Mucosa of descending colon (tissue), 3 donors: Measurements from ENCODE around the gene PAXX. TPM values are rescaled to one million over a fixed set of nuclear protein-coding genes. Genes with fewer than 3 reads are reported as not detected.

Experiments
- ATAC-seq: fragments of 200-7000 bp; cut with Tn5 transposase; one replicate; pipeline ENCODE4 v1.9.1; 2020; ENCODE audit warnings: mild to moderate bottlenecking, moderate library complexity
- DNase-seq, 3 donors: peaks; one replicate each; pipeline ENCODE4 v3.0.0-alpha.2; 2020
- H3K36me3 ChIP-seq: fragments of 200-600 bp; one replicate; pipeline ENCODE4 v1.8.0; 2021; ENCODE audit warnings: low read depth, mild to moderate bottlenecking
- H3K4me1 ChIP-seq: fragments of 200-600 bp; one replicate; pipeline ENCODE4 v1.8.0; 2021; ENCODE audit warnings: low read depth, mild to moderate bottlenecking
- H3K4me3 ChIP-seq: fragments of 200-600 bp; one replicate; pipeline ENCODE4 v1.8.0; 2021; ENCODE audit warnings: mild to moderate bottlenecking
- H3K9me3 ChIP-seq: fragments of 200-600 bp; one replicate; pipeline ENCODE4 v1.8.0; 2021; ENCODE audit warnings: mild to moderate bottlenecking
- intact Hi-C, 2 donors: fragments of 100-400 bp; cut with DNase I in 1 of 2; cut with micrococcal nuclease in 1 of 2; formaldehyde crosslinking; loops; one replicate each; pipeline versions ENCODE4 v1.11.0 to v1.11.1; 2022; cut with DNase I, micrococcal nuclease
- total RNA-seq, 3 donors: library from RNA; stranded (reverse); fragmentation: NEBNext Ultra II Directional in 2 of 3; extraction: Animal tissue kit (Norgen Biotek cat#: 25700) in 2 of 3; gene quantifications; one replicate each; pipeline versions ENCODE4 v1.2.1 to v1.2.4, GENCODE V29; 2021 to 2023
- TF ChIP-seq, protein P1 (sequence below): fragments of 200-600 bp; IDR thresholded peaks from one replicate; pipeline ENCODE4 v1.8.0; 2022; ENCODE audit warnings: antibody characterized with exemption, mild to moderate bottlenecking
- donor health status: DM: no; HTN: no; CAD: no; lungs with moderate emphysema.
- donor health status: DM: no; HTN: no; CAD: no.
- donor health status: DM: no; HTN: yes; CAD: no.

PAXX gene
- total RNA-seq, 3 donors from 2014 or later, result 32.0 to 39.9 (median 34.1) TPM

DNA sequence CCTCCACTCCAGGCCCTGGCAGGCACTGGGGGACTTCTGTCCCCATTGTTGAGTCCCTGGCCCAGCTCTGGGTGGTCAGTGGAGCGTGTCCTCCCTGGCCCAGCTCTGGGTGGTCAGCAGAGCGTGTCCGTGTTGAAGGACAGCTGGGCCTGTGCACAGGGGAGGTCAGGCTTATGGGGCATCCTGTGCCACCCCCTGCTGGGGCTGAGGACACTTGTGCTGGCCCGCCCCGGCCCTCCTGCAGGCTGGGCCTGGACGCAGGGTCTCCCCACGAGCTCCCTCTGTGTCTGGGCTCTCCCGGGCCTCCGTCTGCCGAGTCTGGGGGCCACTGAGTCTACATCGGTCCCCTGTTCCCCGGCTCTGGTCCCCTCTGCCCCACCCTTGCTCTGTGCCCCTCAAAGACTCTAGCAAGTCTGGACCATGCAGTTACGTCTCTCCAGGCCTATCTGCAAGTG lies 15.6 kb downstream of the PAXX start:
- TF ChIP-seq, protein P1, sequence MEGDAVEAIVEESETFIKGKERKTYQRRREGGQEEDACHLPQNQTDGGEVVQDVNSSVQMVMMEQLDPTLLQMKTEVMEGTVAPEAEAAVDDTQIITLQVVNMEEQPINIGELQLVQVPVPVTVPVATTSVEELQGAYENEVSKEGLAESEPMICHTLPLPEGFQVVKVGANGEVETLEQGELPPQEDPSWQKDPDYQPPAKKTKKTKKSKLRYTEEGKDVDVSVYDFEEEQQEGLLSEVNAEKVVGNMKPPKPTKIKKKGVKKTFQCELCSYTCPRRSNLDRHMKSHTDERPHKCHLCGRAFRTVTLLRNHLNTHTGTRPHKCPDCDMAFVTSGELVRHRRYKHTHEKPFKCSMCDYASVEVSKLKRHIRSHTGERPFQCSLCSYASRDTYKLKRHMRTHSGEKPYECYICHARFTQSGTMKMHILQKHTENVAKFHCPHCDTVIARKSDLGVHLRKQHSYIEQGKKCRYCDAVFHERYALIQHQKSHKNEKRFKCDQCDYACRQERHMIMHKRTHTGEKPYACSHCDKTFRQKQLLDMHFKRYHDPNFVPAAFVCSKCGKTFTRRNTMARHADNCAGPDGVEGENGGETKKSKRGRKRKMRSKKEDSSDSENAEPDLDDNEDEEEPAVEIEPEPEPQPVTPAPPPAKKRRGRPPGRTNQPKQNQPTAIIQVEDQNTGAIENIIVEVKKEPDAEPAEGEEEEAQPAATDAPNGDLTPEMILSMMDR, result no peak
- intact Hi-C loops, result no loop called here
- no peaks in the 10 kb centered on the region for H3K36me3 ChIP-seq
- H3K4me3 ChIP-seq, result no peak overlapping the region
- no peak for ATAC-seq
- H3K4me1 ChIP-seq, result no peaks in the 10 kb centered on the region
- DNase-seq, result no peak
- peaks cover 5% of the 10 kb centered on the region for H3K9me3 ChIP-seq

DNA sequence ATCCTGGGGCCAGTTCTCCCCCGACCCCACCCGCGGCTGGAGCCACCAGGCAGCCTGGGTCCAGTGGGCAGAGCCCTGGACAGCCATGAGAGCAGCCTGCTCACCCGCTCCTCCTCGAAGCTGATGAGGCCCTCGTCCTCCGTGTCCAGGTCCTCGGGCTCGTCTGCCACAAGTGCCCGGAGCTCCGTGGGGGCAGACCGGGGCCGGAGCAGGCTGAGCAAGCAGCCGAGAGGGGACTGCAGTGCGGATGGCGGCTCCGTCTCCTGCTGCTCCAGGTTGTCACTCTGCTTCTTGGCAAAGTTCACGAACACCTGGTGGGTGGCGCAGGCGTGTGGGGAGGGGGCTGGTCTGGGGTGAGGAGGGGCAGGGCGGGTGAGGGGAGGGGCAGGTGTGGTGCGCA lies 16.1 kb downstream of the PAXX start:
- Histone ChIP-seq H3K9me3 (peaks cover 5% of the 10 kb centered on the region), H3K4me1 (no peaks in the 10 kb centered on the region), H3K36me3 (no peaks in the 10 kb centered on the region), H3K4me3 (no peak overlapping the region)
- TF ChIP-seq, protein P1, result no peak
- intact Hi-C loops, result no loop called here
- no peak for DNase-seq
- ATAC-seq, result no peak

DNA sequence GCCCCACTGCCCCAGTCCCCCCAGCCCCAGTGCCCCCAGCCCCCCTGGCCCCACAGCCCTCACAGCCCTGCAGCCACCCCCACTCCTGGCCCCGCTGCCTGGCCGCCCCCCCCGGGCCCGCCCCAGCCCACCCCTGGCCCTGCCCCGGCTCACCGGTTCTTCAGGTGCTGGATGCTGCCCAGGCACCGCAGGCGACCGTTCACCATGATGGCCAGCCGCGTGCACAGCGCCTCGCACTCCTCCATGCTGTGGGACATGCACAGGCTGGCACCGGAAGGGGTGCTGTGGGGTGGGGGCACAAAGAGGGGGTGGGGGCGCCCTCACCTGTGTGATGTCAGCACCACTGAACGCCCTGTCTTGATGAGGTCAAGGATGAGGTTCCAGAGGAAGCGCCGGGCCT lies 17.0 kb downstream of the PAXX start:
- ATAC-seq (no peak), DNase-seq (no peak)
- Histone ChIP-seq H3K4me1 (no peaks in the 10 kb centered on the region), H3K36me3 (no peaks in the 10 kb centered on the region), H3K4me3 (no peak overlapping the region), H3K9me3 (peaks cover 5% of the 10 kb centered on the region)
- intact Hi-C loops, result no loop called here
- TF ChIP-seq, protein P1, result no peak

DNA sequence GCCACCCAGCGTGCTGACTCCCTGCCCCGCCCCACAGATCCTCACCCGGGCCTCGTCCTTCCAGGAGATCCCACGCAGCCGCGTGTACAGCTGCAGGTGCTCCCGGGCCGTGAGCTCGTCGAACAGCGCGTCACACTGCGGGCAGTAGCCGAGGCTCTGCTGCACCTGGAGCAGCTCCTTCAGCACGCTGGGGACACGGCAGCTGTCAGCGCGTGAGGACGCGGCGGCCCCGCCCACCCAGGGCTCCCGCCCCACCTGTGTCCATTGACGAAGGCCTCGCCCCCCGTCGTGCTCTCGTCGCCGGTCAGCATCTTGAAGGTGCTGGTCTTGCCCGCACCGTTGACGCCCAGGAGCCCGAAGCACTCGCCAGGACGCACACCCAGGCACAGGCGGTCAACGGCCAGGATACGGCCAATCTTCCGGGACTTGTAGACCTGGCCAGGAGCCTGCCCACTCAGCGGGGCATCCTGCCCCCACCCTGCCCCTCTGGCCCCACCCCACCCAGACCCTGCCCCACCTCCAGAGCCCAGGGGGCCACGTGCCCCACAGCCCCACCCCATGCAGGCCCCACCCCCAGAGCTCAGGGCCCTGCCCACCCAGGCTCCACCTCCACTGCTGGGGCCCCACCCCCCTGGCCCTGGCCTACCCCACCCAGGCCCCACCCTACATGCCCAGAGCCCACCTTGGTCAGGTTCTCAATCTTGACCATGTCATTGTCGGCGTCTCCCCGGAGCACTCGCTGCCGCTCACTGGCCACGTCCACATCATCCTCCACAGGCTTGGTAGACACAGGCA lies 17.9 kb downstream of the PAXX start:
- no peak overlapping the region for H3K4me3 ChIP-seq
- intact Hi-C loops, result no loop called here
- no peaks in the 10 kb centered on the region for H3K36me3 ChIP-seq
- TF ChIP-seq, protein P1, result no peak
- DNase-seq (no peak), ATAC-seq (no peak)
- no peaks in the 10 kb centered on the region for H3K9me3 ChIP-seq
- H3K4me1 ChIP-seq, result no peaks in the 10 kb centered on the region

DNA sequence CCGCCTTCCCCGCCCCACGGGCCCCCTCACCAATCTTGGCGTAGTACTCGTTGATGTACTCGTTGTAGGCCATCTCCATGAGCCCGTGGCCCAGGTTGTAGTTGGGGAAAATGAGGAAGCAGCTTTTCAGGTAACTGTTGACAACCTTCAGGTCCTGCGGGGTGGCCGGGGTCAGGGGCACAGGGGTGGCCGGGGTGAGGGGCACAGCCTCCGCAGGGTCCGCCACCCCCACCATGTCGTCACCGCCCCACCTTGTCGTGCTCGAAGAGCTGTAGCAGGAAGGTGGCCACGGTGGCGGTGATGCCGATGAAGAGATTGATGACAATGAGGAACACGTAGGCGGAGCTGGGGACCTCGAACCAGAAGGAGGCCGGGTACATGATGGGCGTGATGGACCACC lies 18.9 kb downstream of the PAXX start:
- Histone ChIP-seq H3K4me3 (no peak overlapping the region), H3K9me3 (no peaks in the 10 kb centered on the region), H3K36me3 (no peaks in the 10 kb centered on the region), H3K4me1 (no peaks in the 10 kb centered on the region)
- ATAC-seq (no peak), DNase-seq (no peak)
- TF ChIP-seq, protein P1, result no peak
- intact Hi-C loops, result no loop called here
